Measurements from ENCODE around the gene ELP4. TPM values are rescaled to one million over a fixed set of nuclear protein-coding genes. Genes with fewer than 3 reads are reported as not detected.

ELP4 gene
- total RNA-seq, 1 experiment from 2014 or later = 24.6 TPM

DNA sequence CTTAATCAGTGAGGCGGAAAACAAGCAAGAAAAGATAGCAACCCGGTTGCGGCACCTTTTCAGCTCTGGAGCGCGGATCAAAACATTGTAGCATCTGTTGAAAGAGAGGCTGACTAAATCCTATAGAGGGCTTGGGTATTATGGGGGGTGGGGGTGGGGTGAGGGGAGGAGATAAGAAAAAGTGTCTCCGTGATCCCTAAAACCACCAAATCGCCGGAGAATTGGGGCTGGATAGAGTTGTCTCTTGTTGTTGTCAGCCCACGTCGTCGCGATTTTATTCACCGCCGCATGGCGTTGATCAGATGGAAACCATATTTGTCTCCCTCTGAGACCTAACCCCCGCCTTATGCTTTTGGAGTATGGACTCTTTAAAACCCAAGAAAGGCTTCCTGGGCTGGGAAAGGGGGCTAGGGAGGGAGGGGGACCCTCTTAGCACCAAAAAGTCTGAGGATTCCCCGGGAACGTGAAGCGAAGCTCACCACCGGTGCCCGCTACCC is 288.5 kb downstream of the ELP4 start:
- no peak for DNase-seq (ENCODE audit: low spot score)

DNA sequence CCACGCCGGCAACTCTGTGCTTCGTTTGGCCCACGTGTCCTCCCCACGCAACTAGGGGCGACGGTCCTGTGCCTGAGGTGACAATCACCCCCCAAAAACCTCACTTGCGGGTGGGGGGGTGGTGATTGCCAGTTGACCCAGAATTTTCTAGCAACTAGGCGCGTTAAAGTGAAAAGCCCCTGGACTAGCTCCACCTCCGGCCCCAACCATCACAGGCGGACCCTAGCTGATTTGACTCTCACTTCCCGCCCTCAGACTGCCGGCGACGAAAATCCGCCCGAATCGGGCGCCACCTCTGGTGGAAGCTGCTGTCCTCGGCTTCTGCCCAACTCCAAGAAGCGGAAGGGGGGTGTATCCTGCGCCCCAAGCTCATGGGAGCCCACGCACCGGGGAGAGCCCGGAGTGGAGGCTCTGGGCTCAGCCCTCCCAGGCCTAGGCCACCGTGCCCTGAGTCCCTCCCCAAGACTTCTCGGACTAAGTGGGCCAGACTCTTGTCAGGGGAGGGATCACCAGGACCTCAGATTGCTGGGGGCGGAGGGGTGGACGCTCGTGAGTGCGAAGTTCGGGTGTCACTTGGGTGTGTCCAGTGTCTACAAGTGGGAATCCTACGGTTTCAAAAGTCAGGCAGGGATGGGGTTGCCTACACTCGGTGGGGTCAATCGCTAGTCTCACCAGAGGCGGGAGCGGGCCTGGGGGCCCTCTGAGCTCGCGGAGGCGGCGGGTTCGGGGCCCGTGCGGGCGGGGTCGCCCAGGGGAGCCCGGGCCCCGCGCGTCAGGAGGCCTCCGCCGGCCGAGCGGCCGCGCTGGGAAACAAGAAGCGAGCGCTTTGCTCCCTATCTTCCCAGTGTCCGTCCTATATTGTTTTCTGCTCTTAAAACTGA is 289.2 kb downstream of the ELP4 start:
- no peak for DNase-seq (ENCODE audit: low spot score)

DNA sequence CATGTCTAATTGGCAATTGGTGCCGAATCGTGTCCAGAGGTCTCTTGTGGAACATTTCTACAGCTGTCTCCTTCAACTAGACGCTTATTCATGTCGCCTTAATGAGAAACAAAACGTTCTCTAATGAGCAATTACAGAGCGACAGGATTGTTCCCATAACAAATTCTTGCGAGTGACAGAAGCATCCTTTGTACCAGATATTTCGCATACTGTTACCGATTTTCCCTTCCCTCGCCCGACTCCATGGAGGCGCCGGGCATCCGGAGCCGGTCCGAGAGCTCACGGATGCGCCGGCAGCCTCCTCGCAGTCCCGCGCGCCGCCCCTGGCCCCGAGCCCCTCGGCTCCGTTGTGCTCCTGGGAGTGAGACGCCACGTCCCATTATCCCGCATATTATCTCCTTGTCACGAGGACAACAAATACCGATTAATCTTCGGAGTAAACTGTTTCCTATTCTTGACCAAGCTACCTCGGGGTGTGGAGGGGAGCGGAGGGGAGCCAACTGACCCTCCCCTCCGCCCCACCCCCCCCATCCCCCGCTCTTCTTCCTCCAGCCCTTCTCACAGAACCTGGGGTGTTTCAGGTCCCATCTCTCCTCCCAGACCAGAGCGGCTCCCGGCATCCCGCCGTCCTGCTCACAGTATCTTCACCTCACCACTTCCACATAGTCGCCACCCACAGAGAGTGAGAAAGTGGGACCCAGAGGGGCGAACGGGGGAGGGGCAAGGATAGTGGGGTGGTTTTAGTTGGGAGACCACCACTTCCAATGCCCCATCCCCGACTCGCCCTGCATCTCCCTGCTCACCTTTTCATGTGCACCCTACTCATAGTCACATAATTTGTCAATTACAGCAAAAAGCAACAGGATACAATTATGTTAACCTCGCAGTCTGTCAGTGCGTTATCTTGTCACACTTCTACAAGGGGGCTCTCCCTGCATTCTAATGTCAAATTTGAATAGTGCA is 290.1 kb downstream of the ELP4 start:
- DNase-seq (ENCODE audit: low spot score) = no peak

DNA sequence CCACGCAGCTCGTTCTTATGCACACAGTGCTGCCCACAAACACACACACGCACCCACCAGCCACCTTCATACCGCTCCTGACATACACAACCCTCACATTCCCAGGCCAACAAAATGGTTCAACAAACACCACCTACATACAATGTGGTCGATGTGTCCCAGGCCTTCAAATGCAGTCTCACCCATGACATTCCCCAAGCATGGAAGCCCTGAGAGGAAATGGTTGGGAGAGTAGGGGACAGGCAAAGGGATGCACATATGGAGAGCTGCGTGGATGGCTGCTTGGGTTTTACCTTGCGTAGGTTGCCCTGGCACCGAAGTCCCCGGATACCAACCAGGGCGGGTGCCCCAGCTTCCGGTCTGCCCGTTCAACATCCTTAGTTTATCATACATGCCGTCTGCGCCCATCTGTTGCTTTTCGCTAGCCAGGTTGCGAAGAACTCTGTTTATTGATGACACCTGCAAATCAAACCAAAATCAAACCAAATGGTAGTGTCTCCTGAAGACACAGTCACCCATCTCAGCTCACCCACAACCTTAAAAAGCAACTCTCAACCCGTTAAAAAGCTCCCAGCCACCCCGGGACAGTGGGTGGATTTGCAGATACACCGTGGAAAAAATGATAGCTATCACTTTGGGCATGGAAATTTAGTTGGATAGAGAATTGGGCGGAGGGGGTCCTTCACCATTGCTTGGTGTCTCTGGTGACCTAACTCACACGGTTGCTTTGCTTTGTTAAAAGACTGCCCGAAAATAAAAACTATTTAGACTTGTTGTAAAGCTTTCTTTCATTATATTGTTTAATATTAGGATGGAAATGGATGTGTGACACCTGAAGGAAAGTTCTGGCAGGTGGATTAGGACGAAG is 291.1 kb downstream of the ELP4 start:
- no peak for DNase-seq (ENCODE audit: low spot score)

DNA sequence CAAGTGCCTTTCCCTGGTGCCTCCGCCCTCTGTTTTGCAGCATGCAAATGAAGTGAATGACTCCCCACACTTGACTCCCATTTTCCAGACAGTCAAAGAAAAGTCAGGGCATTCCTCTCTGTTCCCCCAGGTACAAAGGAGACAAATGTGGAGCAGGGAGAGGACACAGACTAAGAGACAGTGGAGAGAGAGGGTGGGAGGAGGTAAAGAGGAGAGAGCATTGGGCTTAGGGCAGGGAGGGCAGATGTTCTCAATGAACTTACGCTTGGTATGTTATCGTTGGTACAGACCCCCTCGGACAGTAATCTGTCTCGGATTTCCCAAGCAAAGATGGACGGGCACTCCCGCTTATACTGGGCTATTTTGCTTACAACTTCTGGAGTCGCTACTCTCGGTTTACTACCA is 291.7 kb downstream of the ELP4 start:
- DNase-seq (ENCODE audit: low spot score) = no peak

DNA sequence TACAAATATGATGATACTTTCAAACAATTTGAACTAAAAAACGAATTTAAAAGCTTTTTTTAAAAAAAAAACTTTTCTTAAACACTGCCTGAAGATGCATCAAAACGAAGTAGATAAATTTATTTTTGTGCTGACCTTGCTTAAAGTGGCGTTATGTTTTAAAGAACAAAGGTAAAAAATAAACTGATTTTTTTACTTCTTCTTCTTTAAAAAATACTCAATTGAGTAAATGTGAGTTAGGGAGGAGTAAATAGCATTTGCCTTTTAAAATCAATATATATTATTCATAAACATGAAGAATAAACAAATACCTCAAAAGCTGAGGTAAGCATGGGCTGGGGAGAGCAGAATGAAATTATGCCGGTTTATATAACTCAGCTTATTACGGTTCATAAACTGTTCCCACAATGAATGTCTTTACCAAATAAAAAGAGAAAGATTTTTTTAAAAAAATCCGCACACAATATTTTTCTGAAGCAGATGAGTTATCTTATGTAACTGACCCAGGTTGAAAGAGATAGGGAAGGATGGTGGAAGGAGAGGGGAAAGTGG is 292.5 kb downstream of the ELP4 start:
- DNase-seq (ENCODE audit: low spot score) = no peak

DNA sequence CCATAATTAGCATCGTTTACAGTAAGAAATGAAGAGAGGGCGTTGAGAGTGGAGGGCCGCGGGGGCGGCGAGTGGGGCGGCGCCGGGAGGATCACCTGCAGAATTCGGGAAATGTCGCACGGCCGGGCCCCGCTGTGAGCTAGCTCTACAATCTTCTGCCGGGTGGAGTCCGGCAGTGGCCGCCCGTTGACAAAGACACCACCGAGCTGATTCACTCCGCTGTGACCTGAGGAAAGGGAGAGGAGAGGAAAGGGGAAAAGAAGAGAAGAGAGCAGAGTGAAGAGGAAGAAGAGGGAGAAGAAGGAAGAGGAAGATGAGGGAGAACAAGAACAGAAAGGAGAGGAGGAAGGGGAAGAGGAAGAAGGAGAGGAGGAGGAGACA is 293.0 kb downstream of the ELP4 start:
- no peak for DNase-seq (ENCODE audit: low spot score)

DNA sequence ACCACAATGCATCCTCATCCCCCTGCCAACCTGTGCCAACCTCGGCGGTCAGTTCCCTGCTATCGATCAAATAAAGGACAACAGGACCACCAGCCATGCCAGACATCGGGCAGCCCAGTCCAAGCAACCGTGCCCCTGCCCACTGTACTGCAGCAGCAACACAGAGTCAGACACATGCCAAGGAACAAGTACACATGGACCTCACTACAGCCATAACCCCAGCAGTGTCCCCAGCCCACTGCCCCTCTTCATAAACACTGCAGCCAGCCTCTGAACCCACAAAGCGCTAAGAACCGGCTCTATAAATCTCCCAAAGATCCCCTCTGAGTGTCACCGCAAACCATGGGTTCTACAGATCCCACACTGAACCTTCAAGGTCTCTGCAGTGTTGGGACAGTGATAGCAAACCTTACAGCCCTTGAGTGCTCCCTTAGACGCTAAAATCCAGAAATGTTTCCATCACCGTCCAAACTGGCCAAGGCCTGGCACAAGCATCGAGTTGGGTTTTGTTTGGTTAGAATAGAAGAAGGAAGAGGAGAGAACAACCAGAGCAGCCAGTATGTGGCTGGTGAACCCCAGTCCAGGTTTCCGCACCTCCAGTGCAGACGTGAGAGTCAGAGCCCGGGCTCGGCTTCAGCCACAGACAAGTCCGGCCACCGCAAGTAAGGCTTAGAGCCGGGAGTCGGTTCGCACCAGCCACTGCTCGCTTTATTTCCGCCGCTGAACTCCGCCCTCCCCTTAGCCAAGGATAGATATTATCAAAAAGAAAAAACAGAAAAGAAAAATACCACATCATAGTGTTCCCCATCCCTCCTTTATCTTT is 293.6 kb downstream of the ELP4 start:
- DNase-seq (ENCODE audit: low spot score) = no peak

DNA sequence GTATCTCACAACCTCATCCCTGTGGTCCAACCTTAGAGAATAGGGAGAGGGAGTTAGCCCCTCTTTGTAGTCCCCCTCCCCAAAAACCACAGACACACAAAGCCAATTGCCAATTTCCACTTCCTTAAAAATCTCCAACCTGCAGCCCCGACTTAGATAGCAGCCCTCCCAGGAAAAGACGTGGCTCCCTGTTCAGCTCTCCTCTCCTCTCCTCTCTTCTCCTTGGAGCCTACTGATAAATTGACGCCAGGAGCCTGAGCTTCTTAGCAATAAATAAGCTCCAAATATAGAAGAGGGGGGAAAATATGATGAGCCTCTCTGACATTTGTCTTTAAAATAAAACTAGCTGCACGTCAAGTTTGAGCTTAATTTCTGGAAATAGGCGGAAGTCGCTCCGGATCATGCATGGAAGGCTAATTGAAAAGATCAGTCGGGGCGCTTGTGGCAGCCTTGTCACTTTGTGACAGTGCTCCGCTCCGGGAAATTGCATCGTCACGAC is 294.3 kb downstream of the ELP4 start:
- DNase-seq (ENCODE audit: low spot score) = no peak

DNA sequence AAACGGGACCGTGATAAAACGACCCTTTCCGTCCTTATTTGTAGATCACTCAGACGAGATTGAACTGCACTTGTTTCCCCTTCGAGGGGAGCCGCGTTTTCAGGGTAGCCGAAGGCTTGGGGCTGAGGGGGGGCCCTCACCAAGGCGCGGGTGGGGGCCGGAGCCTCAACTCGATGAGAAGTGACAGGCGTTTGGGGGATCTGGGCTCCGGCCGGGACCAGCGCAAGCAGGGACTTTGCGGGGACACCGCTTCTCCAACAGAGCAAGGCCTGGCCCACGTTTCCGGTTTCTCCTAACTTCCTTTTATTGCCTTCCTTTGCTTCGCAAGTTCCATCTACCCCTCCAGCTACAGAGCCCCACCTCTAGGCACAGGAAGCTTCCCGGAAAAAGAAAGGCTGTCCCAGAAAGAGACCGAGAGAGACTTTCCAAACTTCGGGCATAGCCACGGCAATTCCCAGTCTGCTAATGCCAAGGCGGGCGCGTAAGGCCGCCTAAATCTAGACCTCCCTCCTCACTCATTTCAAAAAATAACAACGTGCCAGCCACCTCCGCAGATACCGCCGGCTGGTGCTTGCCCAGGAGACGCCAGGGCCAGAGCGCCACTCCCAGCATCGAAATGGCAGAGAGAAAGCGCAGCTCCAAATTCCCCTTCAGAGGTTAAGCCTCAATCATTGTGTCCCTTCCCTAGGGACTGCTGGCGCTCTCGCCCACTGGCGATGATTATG is 294.9 kb downstream of the ELP4 start:
- no peak for DNase-seq (ENCODE audit: low spot score)

DNA sequence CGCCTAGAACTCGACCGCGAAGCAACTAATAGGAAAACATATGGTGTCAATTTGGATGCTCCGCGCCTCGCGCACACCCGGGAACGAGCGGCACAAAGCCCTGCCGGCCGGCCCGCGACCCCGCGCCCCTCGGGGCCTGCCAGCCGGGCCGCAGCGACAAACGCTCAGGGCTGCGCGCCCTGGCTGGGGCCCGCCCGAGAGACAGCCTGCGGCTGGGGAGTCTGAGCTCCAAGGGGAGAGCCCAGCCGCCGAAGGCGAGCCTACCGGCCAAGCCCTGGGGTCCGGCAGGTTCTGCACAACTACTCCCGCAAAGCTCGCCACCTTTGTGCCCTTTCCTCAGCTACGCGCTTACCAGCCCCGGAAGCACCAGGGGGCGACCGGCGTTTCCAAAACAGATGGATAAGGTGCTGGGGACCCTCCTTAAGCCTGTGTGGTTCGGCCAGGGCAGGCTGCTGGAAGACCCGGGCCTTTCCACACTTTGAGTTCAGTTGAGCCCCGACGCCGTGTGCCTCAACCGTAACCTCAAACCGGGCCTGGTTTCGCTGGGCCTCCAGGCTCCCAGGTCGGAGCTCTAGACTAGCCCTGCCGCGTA is 295.6 kb downstream of the ELP4 start:
- no peak for DNase-seq (ENCODE audit: low spot score)

DNA sequence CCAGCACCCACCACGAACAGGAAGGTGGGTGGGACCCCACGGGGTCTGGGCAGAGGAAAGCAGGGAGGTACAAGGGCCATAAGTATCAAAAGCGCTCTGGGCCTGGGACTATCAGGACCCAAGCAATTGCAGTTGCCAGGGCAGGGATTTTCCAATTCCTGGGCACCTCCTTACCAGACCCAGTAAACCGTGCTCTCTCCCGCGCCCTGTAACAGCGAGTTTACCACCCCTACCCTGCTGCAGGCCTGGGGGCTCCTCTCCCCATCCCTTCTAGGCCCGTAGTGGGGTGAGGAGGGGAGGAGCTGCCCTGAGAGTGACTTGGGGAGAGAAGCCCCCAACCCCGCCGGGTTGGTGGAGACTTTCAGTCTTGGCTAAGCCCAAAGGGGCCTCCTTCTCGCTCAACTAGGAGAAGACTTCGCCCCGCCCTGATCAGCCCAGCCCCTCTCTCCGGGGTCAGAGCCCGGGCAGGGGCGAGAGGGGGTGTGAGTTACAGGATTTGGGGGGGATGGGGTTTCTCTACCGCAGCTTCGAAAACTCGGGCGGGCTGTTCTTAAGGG is 296.1 kb downstream of the ELP4 start:
- DNase-seq (ENCODE audit: low spot score) = no peak

DNA sequence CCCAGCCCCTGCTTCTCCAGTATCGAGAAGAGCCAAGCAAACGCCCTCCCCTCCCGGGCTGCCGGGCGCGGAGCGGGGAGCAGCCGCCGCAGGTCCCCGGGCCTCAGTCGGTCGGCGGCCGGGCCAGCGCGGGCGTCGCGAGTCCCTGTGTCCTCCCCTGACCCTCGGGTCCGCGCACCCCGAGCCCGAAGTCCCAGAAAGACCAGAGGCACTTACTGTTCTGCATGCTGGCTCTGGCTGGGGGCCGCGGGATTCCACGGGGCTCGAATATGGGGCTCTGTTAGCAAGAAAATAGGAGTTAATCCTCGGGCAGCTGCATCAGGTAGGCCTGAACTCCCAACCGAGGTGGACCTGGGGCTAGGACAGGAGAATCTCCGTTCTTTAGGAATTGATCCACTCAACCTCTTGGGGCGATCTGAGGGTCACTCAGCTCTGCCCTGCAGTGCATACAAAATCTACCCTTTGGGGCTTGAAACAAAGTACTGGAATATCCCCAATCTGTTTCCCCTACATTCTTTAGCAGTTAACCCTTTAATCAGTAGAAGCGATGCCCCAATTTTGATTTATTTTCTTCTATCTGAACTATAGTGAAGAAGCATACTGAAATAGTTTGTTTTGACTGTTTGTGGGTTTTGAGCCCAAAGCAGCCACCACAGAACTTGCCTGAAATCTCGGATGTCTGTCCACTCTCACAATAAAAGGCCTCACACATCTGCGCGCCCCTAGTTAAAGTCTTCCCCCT is 296.8 kb downstream of the ELP4 start:
- no peak for DNase-seq (ENCODE audit: low spot score)

DNA sequence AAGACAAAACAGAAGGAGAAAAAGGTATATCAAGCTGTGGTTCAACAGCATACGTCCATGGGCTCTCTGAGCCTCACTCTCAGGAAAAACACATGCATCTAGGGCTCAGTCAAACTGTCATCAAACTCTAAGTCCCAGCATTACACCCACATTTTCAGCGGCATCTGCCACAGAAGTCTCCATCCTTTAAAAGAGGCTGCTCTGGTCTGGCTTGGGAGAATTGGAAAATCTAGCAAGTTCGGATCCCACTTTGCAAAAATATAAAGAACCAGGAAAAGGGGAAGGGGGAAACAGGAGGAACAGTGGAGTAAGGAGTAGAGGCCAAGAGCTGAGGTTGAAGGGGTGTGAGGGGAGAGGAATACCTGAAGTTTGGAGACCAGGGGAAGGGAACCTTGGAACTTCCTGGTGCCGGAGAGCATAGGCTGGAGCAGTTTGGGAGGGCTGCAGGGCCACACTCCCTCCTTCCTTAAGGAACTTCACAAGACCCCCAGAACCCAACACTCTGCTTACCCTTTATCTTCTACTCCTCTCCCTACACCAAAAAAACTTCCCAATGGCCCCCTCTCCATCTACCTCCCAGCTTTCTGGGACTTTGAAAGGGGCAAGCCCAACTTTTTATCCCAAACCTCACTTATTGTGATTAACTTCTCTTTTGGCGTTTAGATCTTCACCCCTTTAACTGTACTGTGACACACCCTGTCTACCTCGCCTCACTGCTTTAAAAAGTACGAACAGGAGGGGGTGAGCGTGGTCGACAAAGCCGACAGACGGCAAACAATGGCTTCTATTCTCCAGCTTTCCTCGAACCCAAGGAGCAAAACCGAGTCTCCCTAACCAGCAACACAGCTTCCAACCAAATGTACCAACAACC is 297.6 kb downstream of the ELP4 start:
- DNase-seq (ENCODE audit: low spot score) = no peak

DNA sequence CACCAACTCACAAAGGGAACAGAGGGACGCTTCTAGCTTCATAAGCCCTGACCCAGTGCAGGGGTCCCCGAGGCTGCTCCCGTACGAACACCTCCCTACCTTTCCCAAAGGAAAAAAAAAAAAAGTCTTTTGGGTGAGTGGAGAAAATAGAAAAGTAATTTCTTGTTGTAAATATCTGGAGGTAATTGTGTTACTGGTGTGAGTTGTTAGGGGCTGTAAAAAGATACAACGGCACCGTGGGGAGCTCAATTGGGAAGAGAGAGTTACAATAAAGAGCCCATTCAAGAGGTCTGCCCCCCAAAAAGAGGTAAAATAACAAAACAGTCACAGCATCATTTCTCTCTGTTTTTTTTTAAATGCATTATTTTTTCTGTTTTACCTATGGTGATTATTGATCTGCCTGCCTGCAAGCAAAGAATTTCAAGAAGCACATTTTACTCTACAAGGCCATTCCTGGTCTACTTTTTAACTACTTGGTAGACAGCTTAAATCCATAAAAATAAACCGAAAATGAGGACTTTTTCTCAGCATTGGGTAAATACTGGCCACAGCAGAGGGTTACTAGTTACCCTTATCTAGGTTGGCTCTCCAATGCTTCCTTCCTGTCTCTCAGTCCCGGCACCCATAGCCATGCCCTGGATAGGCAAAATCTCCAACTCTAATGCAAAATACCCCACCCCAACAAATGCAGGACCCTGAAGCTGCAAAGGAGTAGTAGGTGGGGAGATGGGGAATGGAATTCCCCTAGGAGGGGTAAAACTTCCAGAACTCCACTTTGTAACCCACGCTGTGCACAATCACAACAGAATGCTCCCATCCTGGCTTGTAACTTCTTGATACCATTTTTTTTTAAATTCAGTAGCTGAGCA is 298.5 kb downstream of the ELP4 start:
- DNase-seq (ENCODE audit: low spot score) = no peak
